ENCODE results near the gene GRAMD4. TPM values are rescaled to one million over a fixed set of nuclear protein-coding genes. Genes with fewer than 3 reads are reported as not detected.

The GRAMD4 gene
- total RNA-seq, 1 experiment from 2014 or later, result 10.5 TPM

- DNase-seq (ENCODE audit: low read depth), result no peak
Observed at GRCh38 chr22:46582281-46582933, 37.8 kb upstream of the GRAMD4 start.

GRCh38 chr22:46583571-46583970 lies 36.6 kb upstream of the GRAMD4 start:
- DNase-seq (ENCODE audit: low read depth), result no peak

- DNase-seq (ENCODE audit: low read depth), result no peak
Observed at GRCh38 chr22:46584081-46584921, 35.9 kb upstream of the GRAMD4 start.

- DNase-seq (ENCODE audit: low read depth), result no peak
Observed at GRCh38 chr22:46585340-46586122, 34.7 kb upstream of the GRAMD4 start.

- DNase-seq (ENCODE audit: low read depth), result no peak
Observed at GRCh38 chr22:46586123-46586519, 34.1 kb upstream of the GRAMD4 start.

GRCh38 chr22:46586531-46587011 lies 33.6 kb upstream of the GRAMD4 start:
- DNase-seq (ENCODE audit: low read depth), result no peak

- no peak for DNase-seq (ENCODE audit: low read depth)
Observed at GRCh38 chr22:46587061-46587460, 33.1 kb upstream of the GRAMD4 start.

GRCh38 chr22:46587492-46588278 lies 32.5 kb upstream of the GRAMD4 start:
- no peak for DNase-seq (ENCODE audit: low read depth)

GRCh38 chr22:46588279-46589140 lies 31.7 kb upstream of the GRAMD4 start:
- no peak for DNase-seq (ENCODE audit: low read depth)

GRCh38 chr22:46589141-46589748 lies 30.9 kb upstream of the GRAMD4 start:
- no peak for DNase-seq (ENCODE audit: low read depth)

GRCh38 chr22:46589871-46590271 lies 30.3 kb upstream of the GRAMD4 start:
- DNase-seq (ENCODE audit: low read depth), result no peak

GRCh38 chr22:46590334-46590733 lies 29.9 kb upstream of the GRAMD4 start:
- DNase-seq (ENCODE audit: low read depth), result no peak

GRCh38 chr22:46591930-46592329 lies 28.3 kb upstream of the GRAMD4 start:
- no peak for DNase-seq (ENCODE audit: low read depth)

- peak; percentile 85 for DNase-seq (ENCODE audit: low read depth)
Observed at GRCh38 chr22:46592390-46592872, 27.8 kb upstream of the GRAMD4 start.

GRCh38 chr22:46593211-46593681 lies 26.9 kb upstream of the GRAMD4 start:
- no peak for DNase-seq (ENCODE audit: low read depth)

- DNase-seq (ENCODE audit: low read depth), result no peak
Observed at GRCh38 chr22:46593996-46594946, 25.9 kb upstream of the GRAMD4 start.

- no peak for DNase-seq (ENCODE audit: low read depth)
Observed at GRCh38 chr22:46594947-46595298, 25.3 kb upstream of the GRAMD4 start.

GRCh38 chr22:46595545-46595944 lies 24.6 kb upstream of the GRAMD4 start:
- no peak for DNase-seq (ENCODE audit: low read depth)

- no peak for DNase-seq (ENCODE audit: low read depth)
Observed at GRCh38 chr22:46596032-46596441, 24.1 kb upstream of the GRAMD4 start.
